CD4-positive, alpha-beta T cell treated with Interleukin-15 for 4 hours (primary cell): ENCODE results near the gene PBX3.

Experiments used
- DNase-seq: peaks from one replicate; pipeline ENCODE4 v3.0.0-alpha.2; 2020; ENCODE audit warnings: low spot score

Gene PBX3

DNA sequence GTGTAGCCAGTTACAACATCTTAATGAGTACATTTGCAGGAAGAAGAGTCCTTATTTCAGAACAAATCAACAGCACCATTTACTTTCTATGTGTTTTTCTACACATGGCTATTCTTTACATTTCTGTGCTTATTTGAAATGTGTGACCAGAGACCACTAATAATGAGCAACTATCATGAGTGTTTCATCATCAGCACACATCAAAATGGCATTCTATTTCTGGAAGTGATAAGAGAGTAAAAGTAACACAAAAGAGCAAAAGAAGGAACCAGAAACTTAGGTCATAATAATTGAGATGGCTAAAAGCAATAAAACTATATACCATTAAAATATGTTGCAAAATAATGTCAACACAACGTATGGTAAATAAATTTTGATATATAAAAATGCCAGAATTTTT lies 159.7 kb downstream of the PBX3 start:
- DNase-seq = no peak

DNA sequence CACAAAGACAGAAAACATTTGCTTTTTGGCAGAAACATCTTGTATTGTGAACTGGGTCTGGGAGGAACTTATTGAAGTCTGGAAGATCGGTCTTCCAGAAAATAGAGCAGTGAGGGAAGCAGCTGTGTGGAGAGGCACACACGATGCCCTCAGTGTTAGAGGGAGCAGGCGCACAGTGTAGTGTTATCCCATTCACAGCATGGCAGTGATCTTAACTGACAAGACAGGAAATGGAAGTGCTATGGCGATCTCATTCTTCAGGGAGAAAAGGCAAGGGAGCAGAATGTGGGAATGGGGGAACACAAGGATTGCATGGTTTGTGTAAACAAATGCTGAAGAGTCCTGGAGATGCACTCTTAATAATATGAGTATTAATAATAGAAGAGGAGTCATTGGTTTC lies 161.0 kb downstream of the PBX3 start:
- DNase-seq = no peak

DNA sequence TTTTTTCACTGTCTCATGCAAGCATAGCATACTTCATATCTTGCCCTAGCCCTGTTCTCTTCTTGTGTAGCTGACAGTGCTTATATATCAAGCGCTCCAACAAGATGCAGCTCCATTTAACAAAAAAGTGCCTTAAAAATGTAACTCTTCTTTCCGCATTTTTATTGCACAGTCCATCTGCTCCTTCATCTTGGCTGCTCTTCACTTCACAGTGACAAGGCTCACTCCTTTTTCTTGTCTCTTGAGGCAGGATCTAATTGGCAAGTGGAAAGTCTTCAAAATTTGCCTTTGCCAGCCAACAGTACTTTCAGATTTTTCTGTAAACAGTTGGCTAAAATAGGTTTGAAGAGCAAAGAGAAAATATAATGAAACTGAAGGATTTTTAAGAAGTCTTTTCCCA lies 161.8 kb downstream of the PBX3 start:
- DNase-seq = no peak

DNA sequence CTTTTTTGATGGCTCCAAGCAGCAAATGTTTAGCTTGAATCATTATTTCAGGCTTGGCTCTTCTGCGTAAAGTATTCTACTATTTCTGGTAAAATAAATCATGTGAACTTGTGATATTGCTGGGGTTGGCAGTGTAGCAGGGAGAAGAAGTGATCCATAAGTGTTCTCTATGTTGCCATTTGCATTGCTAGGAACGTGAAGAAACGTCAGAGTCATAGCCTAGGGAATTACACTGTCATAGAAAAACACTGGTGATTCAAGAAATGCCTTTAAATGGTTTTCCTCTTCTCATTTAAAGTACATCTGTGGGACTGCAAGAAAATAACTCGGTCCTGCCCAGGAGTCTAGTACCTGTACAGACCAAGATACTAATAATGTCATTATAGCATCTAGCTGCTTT lies 162.3 kb downstream of the PBX3 start:
- DNase-seq = no peak

DNA sequence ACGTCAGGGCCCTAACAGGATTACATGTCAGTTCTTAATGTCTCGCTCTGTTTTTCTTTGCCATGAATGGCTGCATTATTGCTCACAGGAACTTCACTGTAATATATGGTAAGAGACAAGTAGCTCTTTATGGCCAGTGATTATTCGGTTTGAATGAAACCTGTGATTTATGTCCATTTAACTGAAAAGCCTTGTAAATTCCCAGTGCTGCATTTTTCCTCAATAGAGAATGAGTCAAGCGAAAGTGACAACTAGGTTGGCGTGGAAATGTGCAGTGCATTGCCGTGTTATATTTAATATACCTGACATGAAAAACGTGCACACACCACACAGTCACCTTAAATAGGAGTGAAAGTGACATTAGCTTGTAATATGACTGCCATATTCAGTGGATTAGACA lies 163.1 kb downstream of the PBX3 start:
- DNase-seq = no peak

DNA sequence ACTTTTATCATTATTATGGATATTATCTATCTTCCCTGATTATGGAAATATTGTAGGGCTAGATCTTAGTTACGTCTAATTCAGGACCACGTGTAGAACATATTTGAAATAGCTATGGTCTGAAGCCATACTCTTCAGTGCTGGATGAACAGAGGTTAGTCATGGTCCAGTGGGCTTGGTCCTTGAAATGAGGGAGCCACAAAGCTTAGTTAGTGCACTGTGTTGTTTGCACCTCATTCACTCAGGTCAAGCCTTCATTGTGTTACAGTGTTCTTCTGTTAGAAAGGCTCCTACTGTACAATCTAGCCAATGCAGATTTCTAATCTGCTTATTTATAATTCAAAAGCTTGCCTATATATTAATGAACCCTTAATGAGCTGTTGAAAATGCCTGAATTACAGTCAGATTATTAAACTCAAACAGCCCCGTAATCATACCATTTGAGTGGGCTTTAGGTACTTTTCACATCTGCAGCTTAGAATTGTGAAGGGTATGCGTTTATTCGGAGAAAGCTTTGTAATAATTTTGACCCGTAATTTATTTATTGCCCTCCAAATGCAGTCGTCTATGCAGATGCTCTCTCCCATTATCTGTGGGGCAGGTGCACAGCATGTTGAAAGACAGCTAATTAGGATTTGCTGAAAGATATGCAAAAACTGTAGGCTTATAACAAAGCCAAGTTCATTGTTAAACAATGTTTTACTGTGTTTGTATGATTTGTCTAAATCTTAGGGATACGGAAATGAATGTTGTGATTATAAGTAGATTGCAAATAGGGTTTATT lies 164.9 kb downstream of the PBX3 start:
- no peak for DNase-seq

DNA sequence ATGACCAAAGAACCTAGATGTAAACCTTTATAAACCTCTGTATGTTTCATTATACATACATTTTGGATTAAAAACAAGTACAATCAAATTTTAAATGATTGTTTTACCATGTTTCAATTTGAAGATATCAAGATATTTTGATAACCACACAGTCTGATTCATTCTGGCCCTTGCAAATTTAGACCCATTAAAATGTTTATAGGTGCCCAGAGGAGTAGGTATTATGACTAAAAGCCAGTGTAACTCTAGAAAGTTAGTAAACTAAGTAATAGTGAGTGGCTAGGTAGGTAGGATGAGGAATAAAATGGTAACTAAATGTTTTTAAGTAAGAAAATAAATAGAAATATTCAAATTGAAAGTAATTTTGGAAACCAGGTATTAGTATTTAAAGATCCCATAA lies 165.5 kb downstream of the PBX3 start:
- no peak for DNase-seq

DNA sequence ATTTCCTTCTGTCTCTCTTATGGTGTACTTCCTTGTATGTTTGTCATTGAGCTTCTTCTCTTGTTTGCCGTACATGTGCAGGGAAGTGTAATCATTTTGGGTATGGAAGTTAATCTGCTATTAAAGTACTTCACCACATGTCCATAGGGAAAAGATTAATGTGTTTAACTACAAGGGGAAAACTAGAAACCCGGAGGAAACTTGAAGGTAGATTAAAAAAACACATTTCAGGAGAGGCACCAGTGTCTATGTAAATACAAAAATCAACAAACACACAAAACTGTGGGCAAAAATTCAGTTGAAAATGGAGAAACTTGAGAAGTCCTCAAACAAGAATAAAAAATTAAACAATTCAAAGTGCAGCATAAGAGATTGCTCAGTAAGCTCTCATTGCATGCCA lies 166.4 kb downstream of the PBX3 start:
- no peak for DNase-seq

DNA sequence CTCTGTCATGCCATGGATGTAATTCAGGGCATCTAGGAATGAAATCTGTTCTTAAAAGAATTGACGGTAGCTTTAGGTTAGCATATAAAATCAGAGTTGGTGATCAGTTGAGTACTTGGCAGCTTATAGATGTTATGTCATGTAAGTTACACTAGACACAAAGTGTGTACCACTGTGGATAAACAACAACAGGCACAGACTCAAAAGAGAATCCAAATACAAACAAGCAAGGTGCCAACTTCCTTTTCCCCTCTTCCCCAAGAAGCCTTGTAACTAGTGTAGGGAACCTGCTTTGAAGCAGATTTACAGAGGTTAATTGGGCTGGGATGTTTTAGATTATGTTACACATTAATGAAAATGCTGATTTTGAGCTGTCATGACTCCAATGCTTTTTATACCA lies 167.2 kb downstream of the PBX3 start:
- no peak for DNase-seq

DNA sequence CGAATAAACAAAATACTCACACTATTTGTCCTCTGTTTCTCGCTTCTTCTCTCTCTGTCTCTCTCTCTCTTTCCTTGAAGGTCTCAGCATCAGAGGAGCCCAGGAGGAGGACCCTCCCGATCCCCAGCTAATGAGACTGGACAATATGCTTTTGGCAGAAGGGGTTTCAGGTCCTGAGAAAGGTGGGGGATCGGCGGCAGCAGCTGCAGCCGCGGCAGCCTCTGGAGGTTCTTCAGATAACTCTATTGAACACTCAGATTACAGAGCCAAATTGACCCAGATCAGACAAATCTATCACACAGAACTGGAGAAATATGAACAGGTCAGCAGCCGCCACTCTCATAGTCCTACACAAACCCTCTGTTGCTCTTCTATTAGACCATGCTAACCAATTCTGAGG lies 168.4 kb downstream of the PBX3 start:
- DNase-seq = no peak

DNA sequence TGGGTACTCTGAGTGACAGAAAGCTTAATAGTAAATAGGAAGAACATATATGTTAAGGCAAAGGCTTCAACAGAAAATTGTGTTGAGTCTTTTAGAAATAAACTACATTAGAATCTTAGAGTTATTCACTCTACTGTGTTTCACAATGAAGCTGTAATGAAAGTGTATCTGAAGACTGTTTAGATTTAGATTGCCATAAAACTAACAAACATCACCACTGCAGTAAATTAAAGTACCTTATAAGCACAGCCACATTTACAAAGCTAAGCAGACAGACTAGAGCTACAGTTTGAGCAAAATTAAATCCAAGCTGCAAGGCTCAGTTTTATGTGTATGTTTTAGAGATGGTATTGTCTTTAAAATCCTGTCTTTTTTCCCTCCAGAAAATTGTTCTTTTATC lies 172.4 kb downstream of the PBX3 start:
- no peak for DNase-seq

DNA sequence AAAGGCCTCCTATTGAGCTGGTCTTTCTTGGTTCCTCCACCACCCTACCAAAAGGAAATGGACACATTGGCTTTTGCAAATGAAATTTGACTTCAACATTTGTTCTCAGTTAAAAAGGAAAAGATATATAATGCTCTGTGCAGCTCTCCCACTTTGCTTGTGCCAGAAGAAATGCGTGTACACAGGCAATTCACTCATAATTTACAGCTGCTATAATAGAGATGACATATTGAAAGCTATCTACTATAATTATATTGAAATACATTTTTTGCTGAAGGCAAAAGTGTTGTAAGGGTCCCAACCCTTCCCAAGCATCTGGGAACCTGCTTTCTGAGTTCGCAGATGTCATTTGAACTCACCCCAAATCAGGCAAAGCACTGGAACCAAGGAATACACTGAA lies 173.2 kb downstream of the PBX3 start:
- DNase-seq = no peak

DNA sequence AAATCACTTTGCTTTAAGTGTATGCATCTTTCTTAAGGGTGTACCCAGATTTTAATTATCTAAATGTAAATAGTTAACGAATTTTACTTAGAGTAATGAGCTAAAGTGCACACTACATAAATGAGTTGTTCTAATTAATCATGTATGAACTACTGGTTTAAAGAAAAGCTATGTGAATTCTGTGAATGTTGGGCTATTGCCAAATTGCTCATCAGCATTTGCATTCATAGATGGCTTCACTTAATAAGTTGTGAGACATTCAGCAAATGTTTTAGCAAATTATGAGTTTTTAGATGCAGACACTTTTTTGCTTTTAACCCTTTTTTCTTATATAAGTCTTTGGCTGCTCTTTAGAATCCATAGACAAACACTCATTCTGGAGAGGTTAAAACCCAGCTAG lies 175.7 kb downstream of the PBX3 start:
- DNase-seq = no peak

DNA sequence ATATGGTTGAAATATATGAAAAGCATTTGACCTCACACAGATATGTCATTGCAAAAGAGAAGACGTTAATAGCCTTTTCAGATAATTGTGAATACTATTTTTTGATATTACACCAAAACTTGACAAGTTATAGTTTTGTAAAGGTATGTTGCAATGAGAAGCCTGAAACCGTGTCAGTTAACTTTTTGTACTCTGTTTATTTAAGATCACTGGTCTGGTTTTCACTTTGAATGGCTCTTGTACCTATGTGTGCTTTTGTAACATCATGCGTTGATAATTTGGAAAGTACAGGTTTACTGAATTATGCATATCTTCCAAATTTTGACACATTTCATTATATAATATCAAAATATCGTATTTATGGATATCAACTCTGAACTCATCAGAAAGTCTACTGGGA lies 177.2 kb downstream of the PBX3 start:
- no peak for DNase-seq

DNA sequence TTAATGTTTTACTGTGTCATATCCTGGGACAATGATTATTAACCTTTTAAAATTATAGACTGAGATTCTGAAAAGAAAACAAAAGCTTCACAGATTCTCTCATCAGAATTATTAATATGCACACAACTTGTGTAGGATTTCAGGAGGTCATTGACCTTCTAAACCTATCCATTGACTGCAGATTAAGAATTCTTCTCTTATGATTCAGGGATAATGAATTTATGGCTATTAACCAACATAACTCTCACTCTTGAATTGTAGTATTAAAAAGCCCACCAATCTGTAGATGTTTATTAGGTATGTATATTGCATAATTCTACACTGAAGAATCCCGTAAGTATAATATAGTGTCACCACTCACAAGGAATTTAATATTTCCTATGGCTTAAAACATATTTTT lies 179.8 kb downstream of the PBX3 start:
- no peak for DNase-seq

DNA sequence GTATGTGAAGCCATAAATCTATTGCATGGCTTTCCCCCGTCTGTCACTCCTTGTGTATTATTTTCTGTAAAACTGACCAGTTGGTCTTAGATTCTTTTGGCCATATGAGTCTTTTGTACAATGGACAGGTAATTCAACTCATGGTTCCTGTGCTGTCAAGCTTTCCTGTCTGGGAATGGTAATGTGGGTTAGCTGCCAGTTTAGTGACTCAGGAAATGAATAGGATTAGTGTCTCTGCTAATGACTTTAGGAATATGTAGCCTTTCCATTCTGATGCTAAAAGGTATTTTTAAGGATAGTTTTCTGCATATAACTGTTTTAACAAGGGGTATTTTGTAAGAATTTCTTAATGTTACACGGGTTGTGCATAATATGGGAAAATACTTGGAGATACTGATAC lies 182.7 kb downstream of the PBX3 start:
- DNase-seq = no peak

DNA sequence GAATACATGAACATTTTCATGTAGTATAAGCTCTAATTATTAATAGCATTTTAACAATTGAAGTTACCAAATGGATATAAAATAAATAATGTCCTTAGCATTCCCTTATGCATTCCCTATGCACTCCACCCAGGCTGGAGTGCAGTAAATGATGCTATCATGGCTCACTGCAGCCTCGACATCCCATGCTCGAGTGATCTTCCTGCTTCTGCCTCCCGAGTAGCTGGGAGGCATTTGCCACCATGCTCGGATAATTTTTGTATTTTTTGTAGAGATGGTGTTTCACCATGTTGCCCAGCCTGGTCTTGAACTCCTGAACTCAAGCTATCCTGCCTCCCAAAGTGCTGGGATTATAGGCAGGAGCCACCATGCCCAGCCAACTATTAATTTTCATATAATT lies 184.0 kb downstream of the PBX3 start:
- DNase-seq = no peak

DNA sequence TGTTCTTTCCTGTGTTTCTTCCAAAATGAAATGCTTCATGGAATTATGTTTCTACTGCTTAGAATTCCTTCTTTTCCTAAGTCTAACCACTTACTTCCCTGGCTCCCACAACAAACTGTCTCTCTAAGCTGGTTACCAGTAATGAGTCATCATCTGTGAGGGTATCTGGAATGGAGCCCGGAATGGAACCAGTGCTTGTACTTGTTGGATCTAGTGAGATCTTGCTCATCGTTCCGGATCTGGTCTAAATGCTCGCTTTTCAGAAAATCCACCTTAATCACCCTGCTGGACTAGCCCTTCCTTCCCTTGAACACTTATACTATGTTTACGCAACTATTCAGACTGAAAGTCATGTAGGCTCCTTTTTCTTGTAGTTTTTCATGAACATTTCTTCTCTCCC lies 184.8 kb downstream of the PBX3 start:
- DNase-seq = no peak

DNA sequence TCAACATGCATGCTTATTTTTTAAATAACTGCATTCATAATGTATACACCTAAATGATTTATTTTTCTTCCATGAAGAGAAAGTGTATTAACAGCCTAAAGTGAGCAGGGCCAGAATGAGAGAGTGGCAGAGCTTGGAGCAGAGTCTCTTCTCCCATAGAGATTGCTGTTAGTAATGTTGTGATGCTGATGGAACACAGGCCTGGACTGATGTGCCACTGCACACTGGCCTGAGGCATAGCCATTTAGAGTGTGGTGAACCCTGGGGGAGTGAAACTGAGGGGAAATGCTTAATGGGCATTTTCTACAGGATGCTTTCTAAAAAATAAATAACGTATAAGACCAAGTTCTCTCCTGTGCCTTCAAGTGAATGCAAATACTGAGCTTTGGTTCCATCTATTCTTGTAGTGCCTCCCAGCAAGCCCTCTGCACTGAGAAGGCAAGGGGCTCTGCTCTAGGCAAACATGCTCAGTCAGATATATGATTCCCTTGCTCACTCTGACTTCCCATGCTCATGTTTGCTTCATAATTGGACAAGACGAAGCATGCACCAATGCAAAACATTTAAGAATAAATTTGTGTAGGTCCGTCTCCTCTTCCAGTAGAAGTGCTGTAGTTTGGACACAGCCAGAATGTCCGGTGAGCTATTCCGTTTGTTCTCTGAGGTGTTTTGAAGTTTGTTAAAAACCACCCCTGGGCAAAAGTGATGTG lies 185.7 kb downstream of the PBX3 start:
- no peak for DNase-seq

DNA sequence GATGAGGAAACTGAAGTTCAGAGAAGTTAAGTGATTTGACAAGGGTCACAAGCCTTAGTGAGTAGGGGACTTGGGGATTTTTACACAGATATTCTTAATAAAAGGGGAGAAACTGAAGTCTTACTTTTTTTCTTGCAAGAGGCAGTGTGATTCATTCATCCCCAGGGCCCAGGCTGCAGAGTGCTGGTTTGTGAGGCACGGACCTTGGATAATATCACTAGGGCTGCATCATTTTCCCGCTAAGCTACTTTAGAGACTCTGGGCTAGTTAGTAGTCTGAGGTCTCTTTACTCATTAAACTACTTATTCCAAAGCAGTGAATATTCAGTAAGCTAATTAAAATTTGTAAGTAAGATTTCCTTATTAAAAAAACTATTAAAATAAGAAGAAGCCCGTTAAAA lies 195.0 kb downstream of the PBX3 start:
- no peak for DNase-seq

DNA sequence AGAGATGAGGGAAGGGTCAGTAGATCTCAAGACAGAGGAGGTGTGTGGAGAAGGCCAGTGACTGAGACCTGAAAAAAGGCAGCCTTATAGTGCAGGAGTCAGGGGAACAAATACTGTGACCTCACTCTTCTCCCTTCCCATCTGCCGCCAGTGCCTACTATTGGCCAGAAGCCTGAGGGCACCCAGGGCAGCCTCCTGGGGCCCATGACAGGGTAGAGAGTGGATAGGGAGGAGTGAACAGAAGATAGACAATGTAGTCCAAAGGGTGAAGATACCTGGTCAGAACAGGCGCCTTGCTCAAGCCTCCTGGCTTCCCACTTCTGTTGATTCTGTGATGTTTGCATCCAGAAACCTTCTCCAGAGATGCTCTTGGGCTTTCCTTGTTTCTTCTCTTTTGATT lies 196.7 kb downstream of the PBX3 start:
- DNase-seq = no peak

DNA sequence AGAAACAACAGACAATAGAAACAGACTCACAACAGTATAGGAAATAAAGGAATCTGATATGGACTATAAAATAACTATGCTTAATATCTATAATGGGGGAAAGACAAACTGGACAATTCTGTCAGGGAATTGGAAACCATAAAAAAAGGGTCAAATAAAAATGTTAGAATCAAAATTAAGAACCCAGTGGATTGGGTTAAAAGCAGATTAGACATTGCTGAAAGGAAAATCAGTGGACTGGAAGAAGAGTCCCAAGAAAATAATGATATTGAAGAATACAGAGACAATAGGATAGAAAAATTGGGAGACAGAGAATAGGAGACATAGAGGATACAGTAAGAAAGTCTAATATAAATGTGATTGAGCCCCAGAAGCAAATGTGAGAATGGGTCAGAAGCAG lies 199.2 kb downstream of the PBX3 start:
- no peak for DNase-seq

DNA sequence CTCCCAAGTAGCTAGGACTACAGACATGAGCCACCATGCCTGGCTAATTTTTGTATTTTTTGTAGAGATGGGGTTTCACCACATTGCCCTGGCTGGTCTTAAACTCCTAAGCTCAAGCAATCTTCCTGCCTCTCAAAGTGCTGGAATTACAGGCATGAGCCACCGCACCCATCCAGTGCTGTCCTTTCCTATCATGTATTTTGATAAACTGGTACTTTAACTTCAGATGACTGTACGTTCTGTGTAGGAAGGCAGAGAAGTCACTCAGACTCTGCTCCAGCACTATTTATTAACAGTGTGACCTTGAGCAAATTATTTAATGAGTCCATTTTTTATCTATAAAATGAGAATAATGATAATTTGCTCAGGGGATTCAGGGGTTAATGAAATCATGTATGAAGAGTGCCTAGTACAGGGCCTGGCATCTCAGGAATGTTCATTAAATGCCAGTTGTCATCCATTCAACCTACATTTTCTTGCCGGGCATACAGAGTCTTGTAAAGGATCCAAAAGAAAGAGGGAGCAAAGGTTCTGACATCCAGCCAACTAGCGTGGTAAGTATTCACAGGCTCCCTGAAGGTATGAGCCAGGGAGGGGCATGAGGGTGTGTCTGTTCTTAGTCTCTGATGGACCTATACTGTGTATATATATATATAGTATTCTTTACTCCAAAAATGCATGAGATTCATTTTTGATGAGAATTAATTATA lies 201.9 kb downstream of the PBX3 start:
- no peak for DNase-seq
